Activated CD8-positive, alpha-beta memory T cell treated with anti-CD3 and anti-CD28 coated beads, Interleukin-2, amount 50 U/mL, for 48 hours (primary cell): ENCODE data around the gene CCDC92.
A peak's percentile ranks its signal among the peaks of the same experiment; 100 is the strongest.

Source experiments
- DNase-seq: peaks from one replicate; pipeline ENCODE4 v3.0.0-alpha.2; 2020

The CCDC92 gene

GRCh38 chr12:123906711-123907420 is 65.8 kb downstream of the CCDC92 start:
- no peak for DNase-seq

- peak; percentile 79 for DNase-seq
Observed at GRCh38 chr12:123905319-123905925, 67.2 kb downstream of the CCDC92 start.

- no peak for DNase-seq
Observed at GRCh38 chr12:123903301-123904065, 69.1 kb downstream of the CCDC92 start.

- DNase-seq: no peak
Observed at GRCh38 chr12:123902821-123903220, 69.8 kb downstream of the CCDC92 start.

- DNase-seq: no peak
Observed at GRCh38 chr12:123900871-123901376, 71.7 kb downstream of the CCDC92 start.

- DNase-seq: no peak
Observed at GRCh38 chr12:123899368-123899767, 73.3 kb downstream of the CCDC92 start.

GRCh38 chr12:123898673-123899072 is 74.0 kb downstream of the CCDC92 start:
- DNase-seq: no peak

GRCh38 chr12:123897221-123897620 is 75.4 kb downstream of the CCDC92 start:
- DNase-seq: no peak

- no peak for DNase-seq
Observed at GRCh38 chr12:123896767-123897166, 75.9 kb downstream of the CCDC92 start.

- no peak for DNase-seq
Observed at GRCh38 chr12:123895451-123895850, 77.2 kb downstream of the CCDC92 start.

GRCh38 chr12:123894823-123895345 is 77.7 kb downstream of the CCDC92 start:
- no peak for DNase-seq

- DNase-seq: no peak
Observed at GRCh38 chr12:123893276-123893675, 79.4 kb downstream of the CCDC92 start.

- no peak for DNase-seq
Observed at GRCh38 chr12:123892853-123893252, 79.8 kb downstream of the CCDC92 start.

GRCh38 chr12:123892180-123892559 is 80.5 kb downstream of the CCDC92 start:
- no peak for DNase-seq

- DNase-seq: no peak
Observed at GRCh38 chr12:123891516-123892179, 81.0 kb downstream of the CCDC92 start.

- DNase-seq: no peak
Observed at GRCh38 chr12:123891011-123891410, 81.6 kb downstream of the CCDC92 start.

- no peak for DNase-seq
Observed at GRCh38 chr12:123890536-123890902, 82.1 kb downstream of the CCDC92 start.

- DNase-seq: no peak
Observed at GRCh38 chr12:123889848-123890535, 82.6 kb downstream of the CCDC92 start.

- no peak for DNase-seq
Observed at GRCh38 chr12:123888989-123889388, 83.6 kb downstream of the CCDC92 start.

GRCh38 chr12:123886931-123887582 is 85.6 kb downstream of the CCDC92 start:
- DNase-seq: no peak

- no peak for DNase-seq
Observed at GRCh38 chr12:123886258-123886657, 86.4 kb downstream of the CCDC92 start.
